Panc1 (cell line): ENCODE measurements around the gene ALLC. TPM values are rescaled to one million over a fixed set of nuclear protein-coding genes. Genes with fewer than 3 reads are reported as not detected.

Experiments
- ATAC-seq: fragments of 200-7000 bp; cut with Tn5 transposase; 2 replicates; pipeline ENCODE4 v1.9.1; 2020; ENCODE audit warnings: mild to moderate bottlenecking, moderate library complexity
- BruUV-seq: library from RNA; stranded (reverse); fragments of 400-500 nt; replicated peaks from 2 replicates; lab custom pipeline; 2021; lab: Mats Ljungman, UMichigan
- CTCF ChIA-PET: fragments of 300-600 bp; sonication (Branson Sonifier 250); formaldehyde crosslinking; loops from one replicate; lab custom pipeline; 2022; ENCODE audit warnings: antibody characterized with exemption; lab: Charles Lee
- POLR2A ChIA-PET: fragments of 300-600 bp; sonication (Branson Sonifier 250); formaldehyde crosslinking; loops from one replicate; lab custom pipeline; 2022; ENCODE audit warnings: antibody characterized with exemption; lab: Charles Lee
- DNase-seq: peaks from one replicate; pipeline ENCODE4 v3.0.0-alpha.2; 2010; ENCODE audit warnings: low read depth, low spot score
- H3K27ac ChIP-seq: 2 replicates; pipeline ENCODE4 v1.5.1; 2011; ENCODE audit warnings: mild to moderate bottlenecking, low read length, inconsistent platforms
- H3K27me3 ChIP-seq: fragments of 200-500 bp; sonication (Bioruptor generic); 2 replicates; pipeline ENCODE4 v1.6.0; 2014; ENCODE audit warnings: low read length, inconsistent platforms; ENCODE audit not compliant: control insufficient read depth, insufficient read depth
- H3K36me3 ChIP-seq: fragments of 200-500 bp; sonication (Bioruptor generic); 2 replicates; pipeline ENCODE4 v1.5.1; 2014; ENCODE audit warnings: inconsistent platforms, mild to moderate bottlenecking, low read length, moderate library complexity; ENCODE audit not compliant: control insufficient read depth, insufficient read depth
- H3K4me1 ChIP-seq: 2 replicates; pipeline ENCODE4 v1.5.1; 2011; ENCODE audit warnings: inconsistent platforms, mild to moderate bottlenecking, low read length, moderate library complexity; ENCODE audit not compliant: control insufficient read depth, insufficient read depth
- H3K4me3 ChIP-seq, 2 experiments: 2 replicates each; pipeline ENCODE4 v1.5.1; 2011 to 2012; ENCODE audit warnings: low read depth in 2 of 2, low read length in 2 of 2, mild to moderate bottlenecking in 2 of 2, inconsistent platforms in 1 of 2, moderate library complexity in 1 of 2
- H3K9me3 ChIP-seq: fragments of 200-500 bp; sonication (Bioruptor generic); 2 replicates; pipeline ENCODE4 v1.5.1; 2014; ENCODE audit warnings: low read depth, mild to moderate bottlenecking, inconsistent platforms, low read length, moderate library complexity; ENCODE audit not compliant: control insufficient read depth, insufficient read depth
- POLR2AphosphoS5 ChIP-seq: IDR thresholded peaks from 2 replicates; pipeline ENCODE4 v1.6.1; 2012; ENCODE audit warnings: mild to moderate bottlenecking, low read depth, low read length, moderate library complexity
- SIN3A ChIP-seq: IDR thresholded peaks from 2 replicates; pipeline ENCODE4 v1.6.1; 2012; ENCODE audit warnings: low read depth, mild to moderate bottlenecking, low read length, moderate library complexity, borderline replicate concordance; ENCODE audit not compliant: insufficient read depth
- TCF7L2 ChIP-seq: IDR thresholded peaks from 2 replicates; pipeline ENCODE4 v1.6.1; 2011; ENCODE audit warnings: mild to moderate bottlenecking, low read depth, low read length, inconsistent platforms
- in situ Hi-C: cut with HindIII; loops from 2 replicates; pipeline ENCODE4 v1.10.0; 2016; ENCODE audit warnings: low sequenced_read_pairs, low pct_unique_long_range_greater_than_20kb
- intact Hi-C: fragments of 100-400 bp; cut with micrococcal nuclease; formaldehyde crosslinking; loops from one replicate; pipeline ENCODE4 v1.10.0; 2022; ENCODE audit not compliant: unreplicated experiment
- total RNA-seq: library from RNA; stranded (reverse); gene quantifications from one replicate; pipeline ENCODE4 v1.2.1, GENCODE V29; 2021; ENCODE audit not compliant: unreplicated experiment
- TF ChIP-seq, protein P1 (sequence below): fragments of 450-650 bp; IDR thresholded peaks from 2 replicates; pipeline ENCODE4 v1.5.1; 2017; ENCODE audit warnings: mild to moderate bottlenecking
- TF ChIP-seq, protein P2 (sequence below), 2 experiments: IDR thresholded peaks; 2 replicates each; pipeline ENCODE4 v1.6.1; 2011 to 2012; ENCODE audit warnings: low read depth in 2 of 2, control low read depth in 1 of 2, low read length in 1 of 2, mild to moderate bottlenecking in 1 of 2, moderate library complexity in 1 of 2; ENCODE audit not compliant: insufficient read depth in 1 of 2

The ALLC gene
- total RNA-seq, 1 experiment from 2014 or later: not detected

DNA sequence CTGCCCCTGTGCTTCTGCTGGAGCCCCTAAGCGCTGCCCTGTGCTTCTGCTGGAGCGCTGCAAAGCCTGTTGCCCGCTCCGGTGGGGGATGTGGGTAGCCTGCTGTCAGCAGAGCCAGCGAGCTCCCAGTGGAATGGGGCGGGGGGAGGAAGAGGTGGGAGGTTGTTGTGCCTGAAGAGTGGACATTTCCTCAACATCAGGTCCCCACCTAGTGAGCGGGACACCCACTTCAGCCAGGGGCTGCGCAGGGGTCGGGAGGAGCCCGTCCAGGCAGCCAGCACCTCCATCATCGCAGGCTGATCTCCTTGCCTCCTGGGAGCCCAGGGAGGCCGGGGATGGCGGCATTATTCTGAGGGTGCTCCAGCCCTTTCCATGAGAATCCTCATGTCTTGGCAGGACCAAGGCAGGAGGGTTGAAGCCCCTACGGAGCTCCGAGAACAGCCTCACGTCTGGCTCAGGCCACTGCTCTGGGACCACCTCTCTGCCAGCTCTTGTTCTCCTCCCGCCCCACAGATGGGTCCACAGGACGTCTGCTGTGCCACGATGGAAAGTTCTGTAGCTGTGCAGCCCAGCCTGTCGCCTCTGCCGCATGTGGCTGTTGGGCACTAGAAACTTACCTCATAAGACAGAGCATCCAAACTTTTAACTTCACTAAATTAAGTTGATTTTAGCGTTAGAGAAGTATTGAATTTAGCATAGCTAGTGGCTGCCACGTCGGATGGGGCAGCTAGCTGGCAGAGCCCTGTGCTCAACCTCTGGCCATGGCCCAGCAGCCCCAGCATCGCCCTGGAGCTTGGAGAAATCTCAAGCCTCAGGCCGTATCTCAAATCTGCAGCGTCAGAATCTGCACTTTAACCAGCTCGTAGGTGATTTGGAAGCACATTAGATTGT lies 1.9 kb upstream of the ALLC start:
- in situ Hi-C loops (no loop called here), intact Hi-C loops (no loop called here)
- Histone ChIP-seq H3K4me1 (no peaks in the 10 kb centered on the region), H3K4me3 (no peak overlapping the region), H3K27me3 (no peaks in the 10 kb centered on the region), H3K27ac (no peak overlapping the region), H3K36me3 (no peaks in the 10 kb centered on the region), H3K9me3 (no peaks in the 10 kb centered on the region)
- ChIA-PET CTCF (no interaction called here), POLR2A (no interaction called here)
- no TSS peak for BruUV-seq
- TF ChIP-seq TCF7L2 (no peak), SIN3A (no peak), POLR2AphosphoS5 (no peak)
- TF ChIP-seq, protein P1, sequence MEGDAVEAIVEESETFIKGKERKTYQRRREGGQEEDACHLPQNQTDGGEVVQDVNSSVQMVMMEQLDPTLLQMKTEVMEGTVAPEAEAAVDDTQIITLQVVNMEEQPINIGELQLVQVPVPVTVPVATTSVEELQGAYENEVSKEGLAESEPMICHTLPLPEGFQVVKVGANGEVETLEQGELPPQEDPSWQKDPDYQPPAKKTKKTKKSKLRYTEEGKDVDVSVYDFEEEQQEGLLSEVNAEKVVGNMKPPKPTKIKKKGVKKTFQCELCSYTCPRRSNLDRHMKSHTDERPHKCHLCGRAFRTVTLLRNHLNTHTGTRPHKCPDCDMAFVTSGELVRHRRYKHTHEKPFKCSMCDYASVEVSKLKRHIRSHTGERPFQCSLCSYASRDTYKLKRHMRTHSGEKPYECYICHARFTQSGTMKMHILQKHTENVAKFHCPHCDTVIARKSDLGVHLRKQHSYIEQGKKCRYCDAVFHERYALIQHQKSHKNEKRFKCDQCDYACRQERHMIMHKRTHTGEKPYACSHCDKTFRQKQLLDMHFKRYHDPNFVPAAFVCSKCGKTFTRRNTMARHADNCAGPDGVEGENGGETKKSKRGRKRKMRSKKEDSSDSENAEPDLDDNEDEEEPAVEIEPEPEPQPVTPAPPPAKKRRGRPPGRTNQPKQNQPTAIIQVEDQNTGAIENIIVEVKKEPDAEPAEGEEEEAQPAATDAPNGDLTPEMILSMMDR: no peak
- TF ChIP-seq, protein P2, sequence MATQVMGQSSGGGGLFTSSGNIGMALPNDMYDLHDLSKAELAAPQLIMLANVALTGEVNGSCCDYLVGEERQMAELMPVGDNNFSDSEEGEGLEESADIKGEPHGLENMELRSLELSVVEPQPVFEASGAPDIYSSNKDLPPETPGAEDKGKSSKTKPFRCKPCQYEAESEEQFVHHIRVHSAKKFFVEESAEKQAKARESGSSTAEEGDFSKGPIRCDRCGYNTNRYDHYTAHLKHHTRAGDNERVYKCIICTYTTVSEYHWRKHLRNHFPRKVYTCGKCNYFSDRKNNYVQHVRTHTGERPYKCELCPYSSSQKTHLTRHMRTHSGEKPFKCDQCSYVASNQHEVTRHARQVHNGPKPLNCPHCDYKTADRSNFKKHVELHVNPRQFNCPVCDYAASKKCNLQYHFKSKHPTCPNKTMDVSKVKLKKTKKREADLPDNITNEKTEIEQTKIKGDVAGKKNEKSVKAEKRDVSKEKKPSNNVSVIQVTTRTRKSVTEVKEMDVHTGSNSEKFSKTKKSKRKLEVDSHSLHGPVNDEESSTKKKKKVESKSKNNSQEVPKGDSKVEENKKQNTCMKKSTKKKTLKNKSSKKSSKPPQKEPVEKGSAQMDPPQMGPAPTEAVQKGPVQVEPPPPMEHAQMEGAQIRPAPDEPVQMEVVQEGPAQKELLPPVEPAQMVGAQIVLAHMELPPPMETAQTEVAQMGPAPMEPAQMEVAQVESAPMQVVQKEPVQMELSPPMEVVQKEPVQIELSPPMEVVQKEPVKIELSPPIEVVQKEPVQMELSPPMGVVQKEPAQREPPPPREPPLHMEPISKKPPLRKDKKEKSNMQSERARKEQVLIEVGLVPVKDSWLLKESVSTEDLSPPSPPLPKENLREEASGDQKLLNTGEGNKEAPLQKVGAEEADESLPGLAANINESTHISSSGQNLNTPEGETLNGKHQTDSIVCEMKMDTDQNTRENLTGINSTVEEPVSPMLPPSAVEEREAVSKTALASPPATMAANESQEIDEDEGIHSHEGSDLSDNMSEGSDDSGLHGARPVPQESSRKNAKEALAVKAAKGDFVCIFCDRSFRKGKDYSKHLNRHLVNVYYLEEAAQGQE (IDR thresholded peaks at IDR 0.05; ENCODE audit: insufficient read depth in 1 of 2, low read depth in 2 of 2, low read length in 1 of 2): no peak
- ATAC-seq (no peak), DNase-seq (no peak)

DNA sequence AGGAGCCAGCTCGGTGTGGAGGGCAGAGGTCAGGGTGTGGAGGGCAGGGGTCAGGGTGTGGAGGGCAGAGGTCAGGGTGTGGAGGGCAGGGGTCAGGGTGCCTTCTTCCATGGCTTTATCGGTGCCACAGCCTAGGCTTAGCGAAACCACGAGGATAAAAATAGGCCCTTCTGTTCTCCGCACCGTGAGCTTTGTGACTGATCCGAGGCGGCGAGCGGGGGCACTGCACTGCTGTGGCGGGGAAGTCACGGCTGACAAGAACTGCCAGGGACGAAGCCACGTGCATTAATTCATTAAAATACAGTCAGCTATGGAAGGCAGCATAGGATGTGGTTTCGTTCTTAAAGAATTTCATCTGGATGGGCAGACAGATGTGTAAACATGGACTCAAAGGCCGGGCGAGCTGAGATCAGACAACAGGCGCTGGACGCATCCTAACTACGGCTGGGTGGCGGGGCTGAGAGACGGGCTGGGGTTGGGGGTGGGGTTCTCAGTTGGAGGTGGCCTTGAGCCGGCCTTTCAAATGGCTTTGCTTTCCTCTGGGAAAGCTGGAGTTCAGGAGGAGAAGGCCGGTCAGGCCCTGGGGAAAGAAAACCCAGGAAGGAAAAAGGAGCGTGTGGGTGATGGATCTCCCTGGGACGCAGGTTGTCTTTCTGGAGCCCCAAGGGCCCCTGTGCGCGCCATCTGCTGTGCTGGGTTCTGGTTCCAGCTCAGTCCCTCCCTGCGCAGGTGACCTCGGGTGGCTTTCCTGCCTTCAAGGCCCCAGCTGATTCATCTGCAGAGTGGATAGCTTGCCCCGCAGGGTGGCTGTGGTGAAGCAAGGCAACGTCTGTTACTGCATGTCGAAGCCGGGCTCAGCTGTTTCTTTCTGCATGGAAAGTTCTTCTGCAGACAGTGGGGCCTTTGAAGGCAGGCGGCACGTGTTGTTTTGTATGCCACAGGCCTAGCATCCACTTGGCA lies 958 bp upstream of the ALLC start:
- no peak for ATAC-seq
- H3K27ac ChIP-seq: no peak overlapping the region
- no peak overlapping the region for H3K4me3 ChIP-seq
- in situ Hi-C loops (no loop called here), intact Hi-C loops (no loop called here)
- no TSS peak for BruUV-seq
- no peaks in the 10 kb centered on the region for H3K27me3 ChIP-seq
- no peaks in the 10 kb centered on the region for H3K36me3 ChIP-seq
- no peaks in the 10 kb centered on the region for H3K4me1 ChIP-seq
- CTCF ChIA-PET: no interaction called here
- no peak for TF ChIP-seq SIN3A
- TF ChIP-seq, protein P1: no peak
- TF ChIP-seq POLR2AphosphoS5: no peak
- TF ChIP-seq TCF7L2: no peak
- TF ChIP-seq, protein P2 (IDR thresholded peaks at IDR 0.05; ENCODE audit: insufficient read depth in 1 of 2, low read depth in 2 of 2, low read length in 1 of 2): no peak
- H3K9me3 ChIP-seq: no peaks in the 10 kb centered on the region
- no peak for DNase-seq
- POLR2A ChIA-PET: no interaction called here
